Effector CD8-positive, alpha-beta T cell (primary cell): ENCODE measurements around the gene LMNTD2.
"Not testable (repeated sequence)": the region's sequence is repeated elsewhere in the genome, so short reads cannot be mapped to it uniquely, and the experiment has no call there.

ENCODE experiments used
- DNase-seq: peaks from one replicate; lab custom pipeline; 2025; lab: John Stamatoyannopoulos, UW

The LMNTD2 gene

GRCh38 chr11:535210-535518, 25.4 kb downstream of the LMNTD2 start:
- DNase-seq, result no peak

DNA sequence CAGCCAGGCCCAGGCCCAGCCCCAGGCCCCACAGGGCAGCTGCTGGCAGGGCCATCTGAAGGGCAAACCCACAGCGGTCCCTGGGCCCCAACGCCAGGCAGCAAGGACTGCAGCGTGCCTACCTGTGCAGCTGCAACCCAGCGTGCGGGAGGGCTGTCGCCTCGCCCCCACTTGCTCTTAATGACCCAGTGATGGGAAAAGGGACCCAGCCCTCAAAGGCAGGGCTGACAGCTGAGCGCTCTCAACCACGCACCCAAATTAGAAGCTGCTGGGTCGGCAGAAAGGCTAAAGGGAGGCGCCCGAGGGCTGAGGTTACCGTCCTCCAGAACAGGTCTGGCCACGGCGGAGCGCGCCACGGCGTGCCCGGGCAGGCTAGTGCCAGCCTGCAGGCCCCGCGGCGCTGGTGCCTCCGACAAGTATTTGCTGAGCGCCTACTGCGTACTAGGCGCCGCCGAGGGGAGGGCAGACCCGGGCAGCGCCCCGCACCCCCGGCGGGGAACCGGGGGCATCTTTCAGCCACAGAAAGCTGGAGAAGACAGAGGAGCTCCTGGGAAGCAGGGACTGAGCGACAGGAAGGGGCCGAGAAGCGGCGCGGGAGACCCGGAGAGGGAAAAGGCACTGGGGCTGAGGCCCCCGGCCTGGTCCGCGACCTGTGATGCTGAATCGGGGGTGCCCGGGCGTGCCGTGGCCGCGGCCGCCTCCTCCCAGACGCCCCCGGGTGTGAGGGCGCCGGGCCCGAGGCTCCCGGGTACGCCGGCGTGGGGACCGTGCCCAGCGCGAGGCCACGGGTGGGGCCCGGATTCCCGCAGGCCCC, 25.9 kb downstream of the LMNTD2 start:
- DNase-seq, result no peak

GRCh38 chr11:533586-534395, 26.7 kb downstream of the LMNTD2 start:
- no peak for DNase-seq

GRCh38 chr11:532986-533585, 27.5 kb downstream of the LMNTD2 start:
- no peak for DNase-seq

DNA sequence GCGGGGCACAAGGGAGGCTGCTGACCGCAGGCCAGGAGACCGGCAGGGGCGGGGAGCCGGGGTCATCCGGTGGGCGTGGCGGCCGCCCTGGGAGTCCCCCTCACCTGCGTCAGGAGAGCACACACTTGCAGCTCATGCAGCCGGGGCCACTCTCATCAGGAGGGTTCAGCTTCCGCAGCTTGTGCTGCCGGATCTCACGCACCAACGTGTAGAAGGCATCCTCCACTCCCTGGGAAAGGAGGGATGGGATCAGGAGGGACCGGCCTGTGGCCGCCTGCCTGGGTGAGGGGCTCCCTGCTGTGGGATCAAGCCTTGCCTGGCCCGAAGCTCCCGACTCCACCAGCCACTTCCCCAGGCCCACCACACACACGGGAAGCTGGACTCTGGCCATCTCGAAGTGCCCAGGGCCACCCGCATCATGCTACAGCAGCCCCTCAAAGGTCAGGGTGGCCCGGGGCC, 28.0 kb downstream of the LMNTD2 start:
- DNase-seq, result no peak

- no peak for DNase-seq
These were observed 28.5 kb downstream of the LMNTD2 start for GRCh38 chr11:531919-532526.

- DNase-seq, result no peak
These were observed 29.3 kb downstream of the LMNTD2 start for GRCh38 chr11:530960-531831.

DNA sequence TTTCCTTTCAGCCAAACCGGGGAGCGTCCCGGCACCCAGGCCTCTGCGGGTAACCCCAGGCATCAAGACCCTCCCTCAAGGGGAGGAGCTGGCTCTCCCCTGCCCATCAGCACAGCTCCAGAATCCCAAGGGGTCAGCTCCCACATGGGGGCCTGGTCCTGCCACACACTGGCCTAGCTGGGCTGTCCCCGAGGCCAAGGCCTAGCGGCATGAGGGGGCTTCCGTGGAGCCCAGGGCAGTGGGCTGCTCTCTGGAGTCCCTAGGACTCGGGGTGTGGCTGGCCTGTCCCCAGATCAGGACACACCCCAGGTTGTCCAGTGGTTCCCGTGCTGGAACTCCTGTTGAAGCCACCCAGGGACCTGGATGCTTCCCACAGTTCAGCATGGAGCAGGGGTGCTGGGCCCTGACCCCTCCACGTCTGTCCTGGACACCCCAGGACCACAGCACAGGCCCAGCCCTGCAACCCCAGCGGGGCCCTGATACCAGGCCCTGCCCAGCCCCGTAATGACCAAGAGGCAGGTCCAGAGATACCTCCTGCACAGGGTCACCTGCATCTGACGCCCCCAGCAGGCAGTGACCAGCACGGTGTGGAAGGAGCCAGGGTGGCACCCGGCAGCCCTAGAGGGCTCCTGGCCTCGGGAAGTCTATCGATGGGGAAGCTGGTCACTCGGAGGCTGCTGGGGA, 30.7 kb downstream of the LMNTD2 start:
- no peak for DNase-seq

DNA sequence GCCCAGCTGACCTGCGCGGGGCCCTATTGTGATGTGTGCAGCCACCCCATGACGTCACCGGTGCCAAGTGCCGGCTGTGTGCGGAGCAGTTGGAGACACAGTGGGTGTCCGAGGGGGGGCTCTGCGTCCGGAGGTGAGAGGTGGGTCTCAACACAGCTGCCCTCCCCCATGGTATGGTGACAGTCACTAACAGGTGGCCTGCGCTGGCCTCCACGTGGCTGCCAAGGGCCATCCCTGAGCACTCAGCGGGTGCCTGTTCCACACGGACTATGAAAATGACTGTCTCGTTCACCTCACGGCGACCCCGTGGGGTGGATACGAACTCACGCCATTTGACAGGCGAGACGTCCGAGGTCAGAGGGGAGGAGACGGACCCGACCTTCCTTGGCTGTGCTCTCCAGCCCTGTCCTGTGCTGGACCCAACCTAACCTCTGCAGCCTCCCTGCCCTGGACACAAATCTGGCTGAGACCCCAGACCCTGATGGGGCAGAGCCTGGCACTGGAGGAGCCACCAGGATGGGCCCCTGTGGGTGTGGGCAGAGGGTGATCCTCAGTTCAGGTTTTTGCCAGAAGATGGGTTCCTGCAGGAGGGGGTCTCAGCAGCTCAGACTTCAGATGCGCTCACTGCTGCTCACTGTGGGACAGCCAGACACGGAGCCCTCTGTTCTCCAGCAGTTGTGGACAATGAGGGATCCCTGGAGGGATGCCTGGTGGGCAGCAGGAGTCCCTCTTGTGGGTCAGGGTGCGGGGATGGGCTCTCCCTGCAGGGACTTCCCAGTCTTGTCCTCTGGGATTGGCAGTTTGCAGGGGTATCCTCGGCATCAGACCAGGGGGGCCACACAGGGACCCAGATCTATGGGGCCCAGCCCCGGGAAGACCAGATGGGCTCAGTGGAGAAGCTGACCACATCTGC, 31.5 kb downstream of the LMNTD2 start:
- DNase-seq, result no peak

GRCh38 chr11:528166-528814, 32.2 kb downstream of the LMNTD2 start:
- DNase-seq, result no peak

DNA sequence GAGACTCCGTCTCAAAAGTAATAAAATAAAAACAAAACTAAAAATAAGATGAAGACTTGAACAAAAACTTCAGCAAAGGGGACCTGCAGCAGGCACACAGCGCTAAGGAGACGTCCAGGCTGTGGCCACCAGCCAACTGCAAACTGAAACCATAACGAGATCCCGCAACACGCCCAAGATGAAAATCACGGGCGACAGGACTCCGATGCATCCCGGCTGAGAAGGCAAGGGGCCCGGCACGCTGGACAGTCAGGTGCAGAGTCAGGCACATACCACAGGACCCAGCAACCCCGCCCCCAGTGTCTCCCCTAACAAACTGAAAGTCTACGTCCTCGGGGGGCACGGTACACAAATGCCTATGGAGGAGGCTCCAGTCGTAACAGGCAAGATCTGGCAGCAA, 34.3 kb downstream of the LMNTD2 start:
- DNase-seq, result no peak

- DNase-seq, result no peak
These were observed 39.3 kb downstream of the LMNTD2 start for GRCh38 chr11:521177-521688.

DNA sequence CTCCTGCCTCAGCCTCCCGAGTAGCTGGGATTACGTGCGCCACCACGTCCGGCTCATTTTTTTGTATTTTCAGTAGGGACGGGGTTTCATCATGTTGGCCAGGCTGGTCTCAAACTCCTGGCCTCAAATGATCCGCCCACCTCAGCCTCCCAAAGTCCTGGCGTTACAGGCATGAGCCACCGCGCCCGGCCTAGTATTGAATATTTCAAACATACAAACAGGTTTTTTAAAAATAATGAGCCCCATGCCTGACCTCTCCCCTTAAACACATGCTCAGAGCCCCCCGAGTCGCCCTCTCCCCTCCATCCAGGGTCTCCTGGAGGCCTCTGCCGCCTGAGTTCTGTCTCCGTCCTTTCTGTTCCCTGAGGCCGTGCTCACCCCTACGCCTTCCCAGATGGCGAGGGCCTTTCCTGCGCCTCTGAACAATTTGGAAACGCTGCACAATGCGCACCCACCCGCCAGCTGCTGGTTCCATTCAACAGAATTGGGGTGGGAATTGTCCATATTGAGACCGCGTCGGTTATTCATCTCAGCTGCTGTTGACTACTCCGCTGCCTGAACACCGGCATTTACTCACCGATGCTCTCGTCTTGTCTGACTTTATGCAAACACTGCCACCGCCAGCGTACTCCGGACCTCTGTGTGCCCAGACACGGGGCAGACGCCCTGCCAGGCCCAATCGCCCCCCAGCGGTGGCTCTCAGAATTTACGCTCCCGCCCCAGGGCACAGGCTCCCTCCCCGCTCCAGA, 39.9 kb downstream of the LMNTD2 start:
- no peak for DNase-seq

GRCh38 chr11:518463-519202, 41.9 kb downstream of the LMNTD2 start:
- DNase-seq, result no peak

GRCh38 chr11:516918-517685, 43.4 kb downstream of the LMNTD2 start:
- DNase-seq, result not testable (repeated sequence)

- no peak for DNase-seq
These were observed 44.1 kb downstream of the LMNTD2 start for GRCh38 chr11:516400-516799.

- DNase-seq, result no peak
These were observed 45.4 kb downstream of the LMNTD2 start for GRCh38 chr11:515131-515530.
